Endothelial cell of umbilical vein (primary cell): ENCODE results near the gene PTPN14. TPM values are rescaled to one million over a fixed set of nuclear protein-coding genes. Genes with fewer than 3 reads are reported as not detected.

Experiments used
- BruUV-seq: library from RNA; stranded (reverse); fragments of 400-500 nt; replicated peaks from 2 replicates; lab custom pipeline; 2021; lab: Mats Ljungman, UMichigan
- CTCF ChIA-PET: fragments of 300-600, 350-600 bp; sonication (Branson Sonifier 250); formaldehyde crosslinking; loops from one replicate; lab custom pipeline; 2021; ENCODE audit warnings: antibody characterized with exemption, inconsistent platforms; lab: Charles Lee
- POLR2A ChIA-PET: fragments of 300-600, 350-600 bp; sonication (Branson Sonifier 250); formaldehyde crosslinking; loops from one replicate; lab custom pipeline; 2021; ENCODE audit warnings: antibody characterized with exemption, inconsistent platforms; lab: Charles Lee
- DNase-seq: peaks from one replicate; pipeline ENCODE4 v3.0.0-alpha.2; 2011; ENCODE audit warnings: low read depth, low spot score
- FAIRE-seq: peaks from 2 replicates; lab custom pipeline; 2011; peaks lifted over from hg19 to GRCh38; lab: Jason Lieb, UNC
- H2AFZ ChIP-seq: 2 replicates; pipeline ENCODE4 v1.6.0; 2012; ENCODE audit warnings: low read depth, low read length, control low read depth, inconsistent platforms
- H3K27ac ChIP-seq: 2 replicates; pipeline ENCODE4 v1.5.1; 2011; ENCODE audit warnings: low read depth, mild to moderate bottlenecking, control low read depth, low read length, moderate library complexity; ENCODE audit not compliant: insufficient read depth
- H3K27me3 ChIP-seq, 2 experiments: 2 replicates each; pipeline versions ENCODE4 v1.6.0 to v1.6.1; 2011; ENCODE audit warnings: low read length in 2 of 2, mixed read lengths in 1 of 2; ENCODE audit not compliant: control insufficient read depth in 2 of 2, insufficient read depth in 2 of 2
- H3K36me3 ChIP-seq, 2 experiments: 2 replicates in 1 of 2; 3 replicates in 1 of 2; pipeline ENCODE4 v1.5.1; 2011; ENCODE audit warnings: low read length in 2 of 2, mild to moderate bottlenecking in 1 of 2, moderate library complexity in 1 of 2; ENCODE audit not compliant: control insufficient read depth in 2 of 2, insufficient read depth in 2 of 2; ENCODE audit errors: extremely low read depth in 1 of 2
- H3K4me1 ChIP-seq: 3 replicates; pipeline ENCODE4 v1.5.1; 2011; ENCODE audit warnings: mild to moderate bottlenecking, low read length; ENCODE audit not compliant: control insufficient read depth, insufficient read depth; ENCODE audit errors: extremely low read depth
- H3K4me2 ChIP-seq: 2 replicates; pipeline ENCODE4 v1.6.1; 2011; ENCODE audit warnings: low read length, control low read depth, mixed read lengths; ENCODE audit not compliant: insufficient read depth
- H3K4me3 ChIP-seq, 3 experiments: fragments of 200-600 bp in 1 of 3; sonication (generic), shearing (Covaris generic) in 1 of 3; replicated peaks in 1 of 3; 2 replicates each; pipeline ENCODE4 v1.5.1; 2011 to 2016; ENCODE audit warnings: control low read depth in 3 of 3, low read length in 3 of 3, mild to moderate bottlenecking in 2 of 3, inconsistent platforms in 1 of 3, low read depth in 1 of 3, moderate library complexity in 1 of 3; ENCODE audit not compliant: insufficient read depth in 1 of 3
- H3K79me2 ChIP-seq: 2 replicates; pipeline ENCODE4 v1.6.0; 2012; ENCODE audit warnings: low read length, inconsistent platforms; ENCODE audit not compliant: control insufficient read depth, insufficient read depth
- H3K9ac ChIP-seq: replicated peaks from 2 replicates; pipeline ENCODE3; 2011; ENCODE audit warnings: low read length, control low read depth; ENCODE audit not compliant: insufficient read depth; ENCODE audit errors: extremely low read depth
- H3K9me1 ChIP-seq: replicated peaks from 3 replicates; pipeline ENCODE4 v1.6.0; 2011; ENCODE audit warnings: mild to moderate bottlenecking, low read length; ENCODE audit not compliant: control insufficient read depth, insufficient read depth; ENCODE audit errors: extremely low read depth
- H3K9me3 ChIP-seq: replicated peaks from 2 replicates; pipeline ENCODE4 v1.5.1; 2012; ENCODE audit warnings: low read length, inconsistent platforms; ENCODE audit not compliant: control insufficient read depth, insufficient read depth
- H4K20me1 ChIP-seq: replicated peaks from 2 replicates; pipeline ENCODE3; 2011; ENCODE audit warnings: mild to moderate bottlenecking, low read length; ENCODE audit not compliant: control insufficient read depth, insufficient read depth; ENCODE audit errors: extremely low read depth
- EZH2 ChIP-seq: IDR thresholded peaks from 2 replicates; pipeline ENCODE4 v1.6.1; 2012; ENCODE audit warnings: borderline replicate concordance, low read depth, mild to moderate bottlenecking, moderate library complexity, low read length, inconsistent platforms; ENCODE audit not compliant: severe bottlenecking
- FOS ChIP-seq: IDR thresholded peaks from 2 replicates; pipeline ENCODE4 v1.6.1; 2011; ENCODE audit warnings: mild to moderate bottlenecking, low read length, moderate library complexity, borderline replicate concordance; ENCODE audit not compliant: insufficient read depth
- GATA2 ChIP-seq: IDR thresholded peaks from 2 replicates; pipeline ENCODE4 v1.7.0; 2011; ENCODE audit warnings: low read depth, mild to moderate bottlenecking, moderate library complexity, mixed read lengths, low read length; ENCODE audit not compliant: insufficient read length, insufficient read depth
- JUN ChIP-seq: IDR thresholded peaks from 2 replicates; pipeline ENCODE4 v1.6.1; 2011; ENCODE audit warnings: borderline replicate concordance, low read depth; ENCODE audit not compliant: insufficient read length, insufficient read depth
- MYC ChIP-seq: IDR thresholded peaks from one replicate; pipeline ENCODE4 v1.6.1; 2011; ENCODE audit warnings: mild to moderate bottlenecking, low read depth, low read length
- POLR2A ChIP-seq: IDR thresholded peaks from 2 replicates; pipeline ENCODE4 v1.6.1; 2012; ENCODE audit warnings: low read depth, mild to moderate bottlenecking, control low read depth, low read length
- POLR2AphosphoS5 ChIP-seq: IDR thresholded peaks from 2 replicates; pipeline ENCODE4 v1.6.1; 2012; ENCODE audit warnings: low read depth, mild to moderate bottlenecking, control low read depth, low read length, moderate library complexity; ENCODE audit not compliant: insufficient read depth
- dilution Hi-C: fragments of 300-500 bp; cut with MboI; formaldehyde crosslinking; loops from one replicate; pipeline ENCODE4 v1.15.0; 2019; ENCODE audit warnings: low sequenced_read_pairs; ENCODE audit not compliant: extremely low pct_ligation_motif_present
- intact Hi-C: fragments of 100-400 bp; cut with micrococcal nuclease; formaldehyde crosslinking; loops from one replicate; pipeline ENCODE4 v1.10.0; 2022
- polyA plus RNA-seq, 4 experiments: library from polyadenylated mRNA; depleted of rRNA in 3 of 4; stranded (reverse) in 3 of 4; unstranded in 1 of 4; fragments of >200 nt; gene quantifications; 2 replicates each; pipeline versions ENCODE4 v1.2.1 to v1.2.3, GENCODE V29; 2011 to 2012; ENCODE audit warnings: missing spikeins in 1 of 4
- total RNA-seq: library from RNA; stranded (reverse); gene quantifications from 2 replicates; pipeline ENCODE4 v1.2.3, GENCODE V29; 2021
- TF ChIP-seq, protein P1 (sequence below), 2 donors: IDR thresholded peaks; 1 replicate in 1 of 2; 2 replicates in 1 of 2; pipeline ENCODE4 v1.5.1; 2011; ENCODE audit warnings: low read length in 2 of 2, mild to moderate bottlenecking in 2 of 2, moderate library complexity in 2 of 2, control low read depth in 1 of 2, inconsistent platforms in 1 of 2, low read depth in 1 of 2; ENCODE audit not compliant: insufficient read depth in 1 of 2; ENCODE audit errors: extremely low read depth in 1 of 2
- TF ChIP-seq, protein P2 (sequence below): IDR thresholded peaks from 2 replicates; pipeline ENCODE4 v1.6.1; 2011; ENCODE audit not compliant: insufficient read depth, insufficient read length

The PTPN14 gene
- total and polyA plus RNA-seq, 2 donors (not counting 3 experiments of a cell fraction or from before 2014, with no cell fraction given), result 18.5 to 93.0 TPM

- no peak for TF ChIP-seq MYC
- no peak for TF ChIP-seq EZH2
- no peak for TF ChIP-seq GATA2
- FAIRE-seq (no peak), DNase-seq (peak; percentile 64)
- ChIA-PET POLR2A (interaction anchor here (2.4 kb wide), 1 partner anchor 144 kb away, joined by 10 read pairs; no protein-coding TSS in a partner anchor), CTCF (interaction anchor here (1.2 to 12.4 kb wide), 5 partner anchors 9 to 216 kb away, joined by 3 to 171 read pairs (median 8); no protein-coding TSS in a partner anchor)
- Histone ChIP-seq H3K36me3 (no peaks in the 10 kb centered on the region), H3K9me1 (no peaks in the 10 kb centered on the region), H3K79me2 (peaks cover 83% of the 10 kb centered on the region), H3K27ac (peak overlapping the region; percentile 59), H3K4me3 (peak overlapping the region in 1 of 3 experiments; percentile 88), H3K27me3 (no peaks in the 10 kb centered on the region), H3K4me2 (peak overlapping the region; percentile 94), H3K9ac (peak overlapping the region; percentile 40), H3K9me3 (no peaks in the 10 kb centered on the region), H4K20me1 (peaks cover 4% of the 10 kb centered on the region), H2AFZ (no peak overlapping the region), H3K4me1 (peaks cover 56% of the 10 kb centered on the region)
- no TSS peak for BruUV-seq
- intact Hi-C loops, result loop anchor here (1.0 kb wide), 1 partner anchor 94 kb away; no protein-coding TSS in a partner anchor
- dilution Hi-C loops, result loop anchor here (10.0 kb wide), 1 partner anchor 73 kb away; no protein-coding TSS in a partner anchor
Measured at GRCh38 chr1:214547747-214548146, 3.7 kb downstream of the PTPN14 start.

- Histone ChIP-seq H2AFZ (no peak overlapping the region), H3K27ac (peak overlapping the region; percentile 77), H3K9ac (peak overlapping the region; percentile 40), H3K36me3 (no peaks in the 10 kb centered on the region), H3K4me2 (peak overlapping the region; percentile 94), H3K27me3 (no peaks in the 10 kb centered on the region), H3K4me1 (peaks cover 57% of the 10 kb centered on the region), H4K20me1 (peaks cover 4% of the 10 kb centered on the region), H3K9me3 (no peaks in the 10 kb centered on the region), H3K79me2 (peaks cover 90% of the 10 kb centered on the region), H3K9me1 (no peaks in the 10 kb centered on the region), H3K4me3 (peak overlapping the region in 1 of 3 experiments; percentile 88)
- ChIA-PET CTCF (interaction anchor here (1.0 to 12.4 kb wide), 7 partner anchors 9 to 215 kb away, joined by 4 to 171 read pairs (median 6); no protein-coding TSS in a partner anchor), POLR2A (no interaction called here)
- peak; percentile 81 for DNase-seq
- TF ChIP-seq POLR2A, result no peak
- no peak for TF ChIP-seq MYC
- TF ChIP-seq GATA2, result peak; percentile 65
- peak; percentile 56 for TF ChIP-seq FOS
- TF ChIP-seq POLR2AphosphoS5, result no peak
- no peak for TF ChIP-seq EZH2
- peak; percentile 26 for TF ChIP-seq JUN
- TF ChIP-seq, protein P1, sequence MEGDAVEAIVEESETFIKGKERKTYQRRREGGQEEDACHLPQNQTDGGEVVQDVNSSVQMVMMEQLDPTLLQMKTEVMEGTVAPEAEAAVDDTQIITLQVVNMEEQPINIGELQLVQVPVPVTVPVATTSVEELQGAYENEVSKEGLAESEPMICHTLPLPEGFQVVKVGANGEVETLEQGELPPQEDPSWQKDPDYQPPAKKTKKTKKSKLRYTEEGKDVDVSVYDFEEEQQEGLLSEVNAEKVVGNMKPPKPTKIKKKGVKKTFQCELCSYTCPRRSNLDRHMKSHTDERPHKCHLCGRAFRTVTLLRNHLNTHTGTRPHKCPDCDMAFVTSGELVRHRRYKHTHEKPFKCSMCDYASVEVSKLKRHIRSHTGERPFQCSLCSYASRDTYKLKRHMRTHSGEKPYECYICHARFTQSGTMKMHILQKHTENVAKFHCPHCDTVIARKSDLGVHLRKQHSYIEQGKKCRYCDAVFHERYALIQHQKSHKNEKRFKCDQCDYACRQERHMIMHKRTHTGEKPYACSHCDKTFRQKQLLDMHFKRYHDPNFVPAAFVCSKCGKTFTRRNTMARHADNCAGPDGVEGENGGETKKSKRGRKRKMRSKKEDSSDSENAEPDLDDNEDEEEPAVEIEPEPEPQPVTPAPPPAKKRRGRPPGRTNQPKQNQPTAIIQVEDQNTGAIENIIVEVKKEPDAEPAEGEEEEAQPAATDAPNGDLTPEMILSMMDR (IDR thresholded peaks at IDR 0.05; ENCODE audit: extremely low read depth in 1 of 2, insufficient read depth in 1 of 2, low read depth in 1 of 2, low read length in 2 of 2), result no peak
- TF ChIP-seq, protein P2, sequence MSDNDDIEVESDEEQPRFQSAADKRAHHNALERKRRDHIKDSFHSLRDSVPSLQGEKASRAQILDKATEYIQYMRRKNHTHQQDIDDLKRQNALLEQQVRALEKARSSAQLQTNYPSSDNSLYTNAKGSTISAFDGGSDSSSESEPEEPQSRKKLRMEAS, result no peak
- peak; percentile 55 for FAIRE-seq
- dilution Hi-C loops (loop anchor here (10.0 kb wide), 1 partner anchor 72 kb away; no protein-coding TSS in a partner anchor), intact Hi-C loops (loop anchor here (1.0 kb wide), 1 partner anchor 94 kb away; no protein-coding TSS in a partner anchor)
- BruUV-seq, result TSS peak; percentile 13
Measured at GRCh38 chr1:214546886-214547641, 4.3 kb downstream of the PTPN14 start.
